H1 (cell line): ENCODE data around the gene BCO1. TPM values are rescaled to one million over a fixed set of nuclear protein-coding genes. Genes with fewer than 3 reads are reported as not detected.
A peak's percentile ranks its signal among the peaks of the same experiment; 100 is the strongest.

Source experiments
- CTCF ChIA-PET: fragments of 300-600 bp; sonication (Branson Sonifier 250); formaldehyde crosslinking; loops from one replicate; lab custom pipeline; 2021; ENCODE audit not compliant: partially characterized antibody; lab: Charles Lee
- POLR2A ChIA-PET: fragments of 300-600 bp; sonication (Branson Sonifier 250); formaldehyde crosslinking; loops from one replicate; lab custom pipeline; 2021; ENCODE audit warnings: inconsistent platforms; ENCODE audit not compliant: partially characterized antibody; lab: Charles Lee
- DNase-seq, 2 experiments: peaks; one replicate each; pipeline versions ENCODE4 v3.0.0 to v3.0.0-alpha.2; 2010 to 2022; ENCODE audit warnings: low spot score in 2 of 2, low read depth in 1 of 2, mixed read lengths in 1 of 2
- FAIRE-seq: peaks from 2 replicates; lab custom pipeline; 2011; peaks lifted over from hg19 to GRCh38; lab: Jason Lieb, UNC
- H2AFZ ChIP-seq: 2 replicates; pipeline ENCODE4 v1.8.1; 2012; ENCODE audit warnings: low read length, inconsistent platforms
- H2AK5ac ChIP-seq: 2 replicates; pipeline ENCODE4 v1.6.1; 2013; ENCODE audit warnings: low read depth, low read length
- H2BK120ac ChIP-seq: replicated peaks from 2 replicates; pipeline ENCODE3; 2013; ENCODE audit warnings: low read depth, low read length, inconsistent platforms
- H2BK12ac ChIP-seq: 2 replicates; pipeline ENCODE4 v1.6.1; 2013; ENCODE audit warnings: low read depth, low read length
- H2BK15ac ChIP-seq: 2 replicates; pipeline ENCODE4 v1.6.1; 2013; ENCODE audit warnings: low read length
- H2BK20ac ChIP-seq: 2 replicates; pipeline ENCODE4 v1.6.1; 2013; ENCODE audit warnings: low read length
- H2BK5ac ChIP-seq: 2 replicates; pipeline ENCODE4 v1.6.1; 2013; ENCODE audit warnings: low read depth, low read length
- H3K14ac ChIP-seq: 2 replicates; pipeline ENCODE4 v1.6.1; 2013; ENCODE audit warnings: inconsistent platforms; ENCODE audit not compliant: insufficient read length
- H3K18ac ChIP-seq: 2 replicates; pipeline ENCODE4 v1.6.1; 2013; ENCODE audit warnings: low read length; ENCODE audit errors: extremely low read depth
- H3K23ac ChIP-seq: 2 replicates; pipeline ENCODE4 v1.6.1; 2013; ENCODE audit warnings: inconsistent platforms; ENCODE audit not compliant: insufficient read length
- H3K23me2 ChIP-seq: 2 replicates; pipeline ENCODE4 v1.6.1; 2013; ENCODE audit warnings: low read depth, low read length
- H3K27ac ChIP-seq: 2 replicates; pipeline ENCODE4 v1.6.1; 2011; ENCODE audit warnings: low read depth, low read length, inconsistent platforms
- H3K27me3 ChIP-seq, 4 experiments: replicated peaks in 1 of 4; 1 replicate in 1 of 4; 2 replicates in 3 of 4; pipeline versions ENCODE4 v1.6.1 to v1.8.1; 2011 to 2013; ENCODE audit warnings: low read length in 3 of 4, mild to moderate bottlenecking in 3 of 4, inconsistent platforms in 2 of 4, mixed read lengths in 2 of 4, moderate library complexity in 1 of 4; ENCODE audit not compliant: control insufficient read depth in 3 of 4, insufficient read depth in 3 of 4; ENCODE audit errors: extremely low read depth in 1 of 4
- H3K36me3 ChIP-seq, 4 experiments: 2 replicates each; pipeline versions ENCODE4 v1.6.1 to v1.8.1; 2011 to 2013; ENCODE audit warnings: mild to moderate bottlenecking in 4 of 4, low read length in 3 of 4, moderate library complexity in 2 of 4, control low read depth in 1 of 4, inconsistent platforms in 1 of 4; ENCODE audit not compliant: insufficient read depth in 4 of 4, control insufficient read depth in 2 of 4
- H3K4ac ChIP-seq: replicated peaks from 2 replicates; pipeline ENCODE3; 2013; ENCODE audit warnings: low read length, low read depth, mixed read lengths, inconsistent platforms; ENCODE audit not compliant: insufficient read length
- H3K4me1 ChIP-seq, 4 experiments: replicated peaks in 1 of 4; 1 replicate in 1 of 4; 2 replicates in 3 of 4; pipeline versions ENCODE4 v1.6.1 to v1.8.1; 2011 to 2013; ENCODE audit warnings: low read length in 3 of 4, inconsistent platforms in 2 of 4, mixed read lengths in 1 of 4; ENCODE audit not compliant: insufficient read depth in 4 of 4, control insufficient read depth in 3 of 4
- H3K4me2 ChIP-seq, 2 experiments: 2 replicates each; pipeline versions ENCODE4 v1.6.1 to v1.8.1; 2011 to 2013; ENCODE audit warnings: low read depth in 2 of 2, low read length in 2 of 2, control low read depth in 1 of 2, inconsistent platforms in 1 of 2, mild to moderate bottlenecking in 1 of 2; ENCODE audit not compliant: insufficient read depth in 1 of 2
- H3K4me3 ChIP-seq, 4 experiments: fragments of 200-600, 300-600 bp in 1 of 4; sonication (generic), shearing (Covaris generic), sonication (Bioruptor Twin) in 1 of 4; 2 replicates each; pipeline versions ENCODE4 v1.5.1 to v1.8.1; 2011 to 2016; ENCODE audit warnings: low read length in 4 of 4, low read depth in 3 of 4, control low read depth in 2 of 4, inconsistent platforms in 2 of 4, mild to moderate bottlenecking in 2 of 4, mixed read lengths in 1 of 4, moderate library complexity in 1 of 4; ENCODE audit not compliant: insufficient read depth in 2 of 4; ENCODE audit errors: extremely low read depth in 1 of 4
- H3K56ac ChIP-seq: replicated peaks from 2 replicates; pipeline ENCODE3; 2013; ENCODE audit warnings: low read depth, mild to moderate bottlenecking, mixed read lengths, low read length, inconsistent platforms; ENCODE audit not compliant: insufficient read length
- H3K79me1 ChIP-seq: 2 replicates; pipeline ENCODE4 v1.6.1; 2013; ENCODE audit warnings: low read depth, low read length, control low read depth
- H3K79me2 ChIP-seq, 2 experiments: 2 replicates each; pipeline versions ENCODE4 v1.6.1 to v1.8.1; 2012 to 2013; ENCODE audit warnings: low read length in 2 of 2, mild to moderate bottlenecking in 2 of 2, inconsistent platforms in 1 of 2; ENCODE audit not compliant: insufficient read depth in 2 of 2, control insufficient read depth in 1 of 2
- H3K9ac ChIP-seq, 4 experiments: replicated peaks in 1 of 4; 1 replicate in 1 of 4; 2 replicates in 3 of 4; pipeline versions ENCODE4 v1.6.1 to v1.8.1; 2011 to 2013; ENCODE audit warnings: low read depth in 3 of 4, low read length in 3 of 4, control low read depth in 2 of 4, mild to moderate bottlenecking in 2 of 4, moderate library complexity in 2 of 4, inconsistent platforms in 1 of 4; ENCODE audit errors: extremely low read depth in 1 of 4
- H3K9me3 ChIP-seq, 2 experiments: 2 replicates each; pipeline versions ENCODE4 v1.6.1 to v1.8.1; 2012 to 2013; ENCODE audit warnings: mild to moderate bottlenecking in 2 of 2, moderate library complexity in 2 of 2, control low read depth in 1 of 2, inconsistent platforms in 1 of 2, low read depth in 1 of 2, low read length in 1 of 2, mixed read lengths in 1 of 2; ENCODE audit not compliant: insufficient read depth in 2 of 2
- H4K20me1 ChIP-seq, 2 experiments: replicated peaks in 1 of 2; 2 replicates each; pipeline versions ENCODE3 to v1.8.1; 2011 to 2013; ENCODE audit warnings: inconsistent platforms in 2 of 2, low read length in 2 of 2, mild to moderate bottlenecking in 1 of 2; ENCODE audit not compliant: insufficient read depth in 2 of 2, control insufficient read depth in 1 of 2
- H4K5ac ChIP-seq: 2 replicates; pipeline ENCODE4 v1.6.1; 2013; ENCODE audit warnings: low read length, low read depth, mixed read lengths, inconsistent platforms; ENCODE audit not compliant: insufficient read length
- H4K8ac ChIP-seq: 2 replicates; pipeline ENCODE4 v1.8.0; 2013; ENCODE audit warnings: mild to moderate bottlenecking, moderate library complexity, low read length, inconsistent platforms; ENCODE audit not compliant: insufficient read depth; ENCODE audit errors: extremely low read depth
- H4K91ac ChIP-seq: replicated peaks from 2 replicates; pipeline ENCODE3; 2013; ENCODE audit warnings: low read length, mixed read lengths, inconsistent platforms; ENCODE audit not compliant: insufficient read length
- BACH1 ChIP-seq: IDR thresholded peaks from 2 replicates; pipeline ENCODE4 v1.6.1; 2012; ENCODE audit warnings: low read length, improper control_type of control experiment
- CEBPB ChIP-seq: IDR thresholded peaks from 2 replicates; pipeline ENCODE4 v1.6.1; 2012; ENCODE audit warnings: low read depth, low read length
- E2F6 ChIP-seq: IDR thresholded peaks from 2 replicates; pipeline ENCODE4 v1.6.1; 2012; ENCODE audit warnings: inconsistent platforms
- JUN ChIP-seq: IDR thresholded peaks from 2 replicates; pipeline ENCODE4 v1.6.1; 2011; ENCODE audit warnings: low read depth, mild to moderate bottlenecking, improper control_type of control experiment, low read length
- JUND ChIP-seq: IDR thresholded peaks from 2 replicates; pipeline ENCODE4 v1.6.1; 2011; ENCODE audit warnings: mild to moderate bottlenecking, improper control_type of control experiment, low read length
- KDM5A ChIP-seq: fragments of 200-600 bp; IDR thresholded peaks from 2 replicates; pipeline ENCODE4 v1.7.1; 2012; ENCODE audit warnings: mild to moderate bottlenecking, low read length, inconsistent platforms, mixed read lengths
- MAFK ChIP-seq: IDR thresholded peaks from 2 replicates; pipeline ENCODE4 v1.6.1; 2012; ENCODE audit warnings: low read depth, mild to moderate bottlenecking, improper control_type of control experiment, low read length
- RFX5 ChIP-seq: IDR thresholded peaks from 2 replicates; pipeline ENCODE4 v1.6.1; 2011; ENCODE audit warnings: low read depth, low read length, improper control_type of control experiment, borderline replicate concordance
- SAP30 ChIP-seq: fragments of 300-600 bp; sonication (generic); IDR thresholded peaks from 2 replicates; pipeline ENCODE4 v1.7.1; 2012; ENCODE audit warnings: low read length, moderate library complexity, mild to moderate bottlenecking, inconsistent platforms; ENCODE audit not compliant: insufficient read depth, insufficient replicate concordance
- SP4 ChIP-seq: IDR thresholded peaks from 2 replicates; pipeline ENCODE4 v1.6.1; 2012; ENCODE audit warnings: low read length, inconsistent platforms
- TAF7 ChIP-seq: optimal IDR thresholded peaks from 2 replicates; pipeline ENCODE3; 2011; ENCODE audit warnings: low read depth, mild to moderate bottlenecking, inconsistent platforms, low read length, moderate library complexity, borderline replicate concordance
- TCF12 ChIP-seq: IDR thresholded peaks from 2 replicates; pipeline ENCODE4 v1.6.1; 2011; ENCODE audit warnings: low read depth, mild to moderate bottlenecking, low read length
- YY1 ChIP-seq: IDR thresholded peaks from 2 replicates; pipeline ENCODE4 v1.6.1; 2011; ENCODE audit warnings: low read depth, mild to moderate bottlenecking, low read length
- ZNF274 ChIP-seq: IDR thresholded peaks from 2 replicates; pipeline ENCODE4 v1.7.0; 2012; ENCODE audit warnings: low read length, borderline replicate concordance; ENCODE audit errors: extremely low read depth
- WGBS, 2 experiments: shearing (Covaris generic) in 1 of 2; methylation state at CpG; one replicate each; pipeline versions ENCODE4 v1.1.6 to v1.1.7; 2013 to 2015; ENCODE audit warnings: low lambda C conversion rate in 2 of 2, mixed read lengths in 2 of 2, inconsistent platforms in 1 of 2, low coverage in 1 of 2, missing lambda C conversion rate in 1 of 2; ENCODE audit not compliant: insufficient replicate concordance in 2 of 2, insufficient coverage in 1 of 2, insufficient read length in 1 of 2; ENCODE audit errors: extremely low coverage in 1 of 2, missing lambda C conversion rate in 1 of 2; 5-methylcytosine and 5-hydroxymethylcytosine counted together
- polyA plus RNA-seq, 7 experiments: library from polyadenylated mRNA; depleted of rRNA in 3 of 7; stranded (reverse) in 5 of 7; unstranded in 2 of 7; fragments of >200 nt in 5 of 7; fragments of 200-250 nt in 2 of 7; gene quantifications; 1 replicate in 5 of 7; 2 replicates in 1 of 7; 4 replicates in 1 of 7; pipeline versions ENCODE4 v1.2.1 to v1.2.3, GENCODE V29; 2011 to 2013; ENCODE audit warnings: missing spikeins in 2 of 7, mixed read lengths in 2 of 7
- total RNA-seq: library from RNA; stranded (reverse); fragmentation: NEBNext Ultra II Directional; extraction: Animal tissue kit (Norgen Biotek cat#: 25700); gene quantifications from 2 replicates; pipeline ENCODE4 v1.2.1, GENCODE V29; 2021
- TF ChIP-seq, protein P1 (sequence below): IDR thresholded peaks from 2 replicates; pipeline ENCODE4 v1.6.1; 2012; ENCODE audit warnings: inconsistent platforms

The BCO1 gene
- total and polyA plus RNA-seq, 2 of the 8 experiments (the other 6 are each of a cell fraction or from before 2014, with no cell fraction given) = 0.21 TPM; not detected in 1

GRCh38 chr16:81275795-81276194 lies 37.3 kb downstream of the BCO1 start:
- 76% methylated on average over 6 of the region's 9 CpGs; no CpG with 5 or more reads in 1 of the 2 experiments for WGBS, 2 experiments
- H2BK20ac ChIP-seq = no peak overlapping the region
- ChIA-PET POLR2A (no interaction called here), CTCF (interaction anchor here (0.9 to 2.0 kb wide), 3 partner anchors 12 to 272 kb away, joined by 3 to 7 read pairs (median 6); no protein-coding TSS in a partner anchor)
- no peak overlapping the region for H3K9ac ChIP-seq
- no peak overlapping the region for H2BK5ac ChIP-seq
- no peaks in the 10 kb centered on the region for H3K23me2 ChIP-seq
- H3K36me3 ChIP-seq = no peaks in the 10 kb centered on the region
- no peaks in the 10 kb centered on the region for H3K79me1 ChIP-seq
- no peak overlapping the region for H3K4me2 ChIP-seq
- no peak overlapping the region for H3K27ac ChIP-seq
- no peak overlapping the region for H4K5ac ChIP-seq
- no peak overlapping the region for H2BK120ac ChIP-seq
- no peak overlapping the region for H2BK15ac ChIP-seq
- no peaks in the 10 kb centered on the region for H3K9me3 ChIP-seq
- H3K79me2 ChIP-seq = no peaks in the 10 kb centered on the region
- H4K91ac ChIP-seq = no peak overlapping the region
- no peak overlapping the region for H3K14ac ChIP-seq
- FAIRE-seq (no peak), DNase-seq (no peak)
- peak overlapping the region; percentile 12 for H3K56ac ChIP-seq
- H2AK5ac ChIP-seq = no peak overlapping the region
- H2BK12ac ChIP-seq = no peak overlapping the region
- no peak overlapping the region for H4K8ac ChIP-seq
- H2AFZ ChIP-seq = no peak overlapping the region
- H3K4me3 ChIP-seq = no peak overlapping the region
- H3K18ac ChIP-seq = no peak overlapping the region
- no peak overlapping the region for H3K23ac ChIP-seq
- peaks cover 0 to 3% (median 0%) of the 10 kb centered on the region in 4 experiments; a peak in 1 of 7 replicates for H3K4me1 ChIP-seq
- H3K27me3 ChIP-seq = no peaks in the 10 kb centered on the region
- no peaks in the 10 kb centered on the region for H4K20me1 ChIP-seq
- no peak overlapping the region for H3K4ac ChIP-seq
- TF ChIP-seq YY1 (no peak), RFX5 (no peak), ZNF274 (no peak), MAFK (no peak), BACH1 (no peak), SAP30 (no peak), CEBPB (no peak), SP4 (no peak), JUN (no peak), TAF7 (no peak), JUND (no peak), TCF12 (no peak), E2F6 (no peak), KDM5A (no peak)
- TF ChIP-seq, protein P1, sequence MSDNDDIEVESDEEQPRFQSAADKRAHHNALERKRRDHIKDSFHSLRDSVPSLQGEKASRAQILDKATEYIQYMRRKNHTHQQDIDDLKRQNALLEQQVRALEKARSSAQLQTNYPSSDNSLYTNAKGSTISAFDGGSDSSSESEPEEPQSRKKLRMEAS = no peak
